GM04503 (cell line): ENCODE results near the gene LITAF.
"Not testable (repeated sequence)": the region's sequence is repeated elsewhere in the genome, so short reads cannot be mapped to it uniquely, and the experiment has no call there.

Experiments
- DNase-seq: peaks from one replicate; pipeline ENCODE4 v3.0.0-alpha.2; 2012; ENCODE audit warnings: low read depth

Gene LITAF

DNA sequence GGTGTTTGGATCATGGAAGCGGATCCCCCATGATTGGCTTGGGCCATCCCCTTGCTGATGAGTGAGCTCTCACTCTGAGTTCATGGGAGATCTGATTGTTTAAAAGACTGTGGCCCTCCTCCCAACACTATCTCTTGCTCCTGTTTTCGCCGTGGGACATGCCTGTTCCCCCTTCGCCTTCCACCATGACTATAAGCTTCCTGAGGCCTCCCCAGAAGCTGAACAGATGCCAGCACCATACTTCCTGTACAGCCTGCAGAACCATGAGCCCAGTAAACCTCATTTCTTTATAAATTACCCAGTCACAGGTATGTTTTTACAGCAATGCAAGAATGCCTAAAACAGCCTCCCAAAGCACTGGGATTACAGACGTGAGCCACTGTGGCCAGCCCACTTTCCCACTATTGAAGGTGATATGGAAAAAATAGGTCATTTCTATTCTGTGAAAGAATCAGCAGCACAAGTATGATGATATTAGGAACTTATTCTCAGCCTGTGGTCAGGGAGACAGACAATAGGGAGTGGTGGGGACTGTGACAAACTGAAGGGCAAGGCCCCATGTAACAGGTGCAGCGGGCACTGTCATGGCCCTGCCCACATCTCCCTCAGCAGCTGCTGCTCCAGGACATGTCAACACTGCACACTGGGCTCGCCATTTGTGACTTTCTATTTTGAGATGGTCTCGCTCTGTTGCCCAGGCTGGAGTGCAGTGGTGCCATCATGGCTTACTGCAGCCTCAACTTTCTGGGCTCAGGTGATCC is 33.7 kb upstream of the LITAF start:
- no peak for DNase-seq

DNA sequence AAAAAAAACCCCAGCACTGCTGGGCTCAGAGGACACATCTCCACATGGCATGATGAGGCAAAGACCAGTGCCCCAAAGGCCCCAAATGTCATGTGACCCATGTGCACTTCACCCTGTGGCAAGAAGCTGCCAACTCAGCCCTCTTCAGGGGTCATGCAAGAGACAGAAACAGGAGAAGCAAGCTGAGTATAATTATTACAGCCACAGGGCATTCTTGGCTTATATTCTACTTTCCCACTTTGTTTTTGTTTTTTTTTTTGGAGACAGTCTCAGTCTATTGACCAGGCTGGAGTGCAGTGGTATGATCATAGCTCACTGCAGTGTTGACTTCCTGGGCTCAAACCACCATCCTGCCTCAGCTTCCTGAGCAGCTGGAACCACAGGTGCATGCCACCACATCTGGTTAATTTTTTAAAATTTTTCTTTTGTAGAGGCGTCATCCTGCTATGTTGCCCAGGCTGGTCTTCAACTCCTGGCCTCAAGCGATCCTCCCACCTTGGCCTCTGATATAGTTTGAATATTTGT is 32.7 kb upstream of the LITAF start:
- DNase-seq = no peak

DNA sequence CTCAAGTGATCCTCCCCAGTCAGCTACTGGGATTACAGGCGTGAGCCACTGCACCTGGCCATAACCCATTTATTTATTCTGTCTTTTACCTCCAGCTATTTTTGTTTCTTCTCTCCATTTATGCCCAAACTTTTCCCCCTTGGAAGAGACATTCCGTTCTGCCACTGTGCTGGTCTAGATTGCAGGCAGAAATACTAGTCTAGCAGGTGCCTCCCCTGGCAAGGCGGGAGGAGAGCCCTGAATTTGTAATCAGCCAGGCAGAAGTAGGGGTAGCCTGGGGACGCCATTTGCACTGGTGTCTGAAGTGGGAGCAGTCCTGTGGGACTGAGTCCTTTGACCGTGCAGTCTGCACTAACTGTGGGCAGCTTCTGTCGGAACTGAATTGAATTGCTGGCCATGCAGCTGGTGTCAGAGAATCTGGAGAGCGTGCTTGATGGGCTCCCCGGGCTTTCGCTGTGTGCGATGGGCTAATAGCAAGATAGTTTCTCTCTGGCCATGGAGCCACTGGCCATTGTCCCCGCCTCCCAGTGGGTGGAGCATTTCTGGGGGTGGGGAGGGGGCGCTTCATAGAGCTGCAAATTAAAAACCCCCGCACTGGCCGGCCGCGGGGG is 31.5 kb upstream of the LITAF start:
- DNase-seq = no peak

DNA sequence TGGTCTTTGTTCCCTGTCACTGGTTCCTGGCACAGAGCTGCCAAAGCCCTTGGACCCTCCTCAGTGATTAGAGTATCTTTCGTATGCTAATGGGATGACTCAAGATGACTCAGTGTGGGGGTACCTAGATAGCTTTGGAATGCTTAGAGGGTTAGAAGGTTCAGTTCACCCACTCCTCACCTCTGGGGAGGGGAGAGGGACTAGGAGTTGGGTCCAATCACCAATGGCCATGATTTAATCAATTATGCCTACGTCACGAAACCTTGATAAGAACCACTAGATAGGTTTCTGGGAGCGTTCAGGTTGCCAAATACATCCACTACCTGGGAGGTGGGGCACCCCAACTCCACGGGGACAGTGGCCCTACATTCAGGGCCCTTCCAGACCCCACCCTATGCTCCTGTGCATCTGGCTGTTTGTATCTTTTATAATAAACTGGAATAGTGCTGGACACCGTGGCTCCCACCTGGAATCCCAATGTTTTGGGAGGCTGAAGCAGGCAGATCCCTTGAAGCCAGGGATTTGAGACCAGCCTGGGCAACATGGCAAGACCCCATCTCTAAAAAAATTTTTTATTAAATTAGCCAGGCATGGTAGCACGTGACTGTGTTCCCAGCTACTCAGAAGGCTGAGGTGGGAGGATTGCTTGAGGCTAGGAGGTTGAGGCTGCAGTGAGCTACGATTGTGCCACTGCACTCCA is 29.2 kb upstream of the LITAF start:
- no peak for DNase-seq

DNA sequence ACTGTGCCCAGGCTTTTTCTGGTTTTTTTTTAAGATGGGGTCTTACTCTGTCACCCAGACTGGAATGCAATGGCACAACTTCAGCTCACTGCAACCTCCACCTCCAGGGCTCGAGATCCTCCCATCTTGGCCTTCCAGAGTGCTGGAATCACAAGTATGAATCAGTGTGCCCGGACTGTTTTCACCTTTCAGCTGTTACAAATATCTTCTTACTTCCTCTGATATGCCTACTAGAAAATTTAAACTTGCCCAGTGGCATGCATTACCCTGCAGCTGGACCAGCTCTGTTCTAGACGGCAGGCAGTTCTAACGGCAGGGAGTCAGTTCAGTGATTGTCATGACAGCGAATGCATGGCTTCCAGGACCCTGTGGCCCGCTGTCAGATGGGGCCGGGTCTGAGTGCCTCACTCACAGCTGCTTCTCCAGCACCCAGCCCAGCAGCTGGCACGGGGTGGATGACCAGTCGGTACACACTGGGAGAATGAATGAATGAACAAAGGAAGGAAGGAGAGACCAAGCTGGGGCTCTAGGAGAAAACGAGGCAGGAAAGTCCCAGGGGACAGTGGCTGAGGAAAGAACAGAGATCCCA is 28.0 kb upstream of the LITAF start:
- no peak for DNase-seq

DNA sequence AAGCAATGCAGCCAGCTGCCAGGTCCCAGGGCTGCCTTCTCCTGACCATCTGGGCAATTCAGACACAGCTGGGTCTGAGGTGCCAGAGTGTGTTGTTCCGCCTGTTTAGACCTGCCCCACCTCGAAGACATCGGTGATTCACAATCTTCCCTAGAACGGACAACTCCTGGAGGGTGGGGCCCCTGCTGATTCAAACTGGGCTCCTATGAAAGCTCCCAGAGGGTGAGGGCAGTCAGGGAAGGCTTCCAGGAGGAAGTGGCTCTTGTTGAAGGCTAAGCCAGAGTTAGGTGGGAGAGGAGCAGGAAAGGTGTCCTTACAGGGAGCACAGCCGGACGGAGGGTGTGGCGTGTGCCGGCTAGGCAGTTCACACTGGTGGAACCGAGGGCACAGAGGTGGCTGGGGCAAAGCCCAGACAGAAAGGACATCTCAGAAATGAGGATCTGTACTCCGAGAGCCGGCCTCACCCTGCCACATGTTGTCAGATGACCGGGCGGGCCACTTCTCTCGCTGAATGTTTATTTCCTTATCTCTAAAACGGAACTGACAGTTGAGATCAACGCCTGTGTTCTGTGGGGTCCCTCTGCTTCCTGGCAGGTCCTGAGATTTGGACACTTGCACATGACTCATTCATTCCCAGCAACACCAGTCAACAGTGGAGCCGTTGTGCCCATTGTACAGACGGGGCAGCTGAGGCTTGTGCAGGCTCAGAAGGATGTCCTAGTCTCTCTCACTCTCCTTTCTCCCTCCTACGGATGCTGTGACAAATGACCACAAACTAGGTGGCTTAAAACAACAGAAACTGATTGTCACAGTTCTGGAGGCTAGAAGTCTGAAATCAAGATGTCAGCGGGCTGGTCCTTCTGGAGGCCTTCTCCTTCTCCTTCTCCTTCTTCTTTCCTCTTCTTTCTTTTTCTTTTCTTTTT is 26.9 kb upstream of the LITAF start:
- DNase-seq = no peak

DNA sequence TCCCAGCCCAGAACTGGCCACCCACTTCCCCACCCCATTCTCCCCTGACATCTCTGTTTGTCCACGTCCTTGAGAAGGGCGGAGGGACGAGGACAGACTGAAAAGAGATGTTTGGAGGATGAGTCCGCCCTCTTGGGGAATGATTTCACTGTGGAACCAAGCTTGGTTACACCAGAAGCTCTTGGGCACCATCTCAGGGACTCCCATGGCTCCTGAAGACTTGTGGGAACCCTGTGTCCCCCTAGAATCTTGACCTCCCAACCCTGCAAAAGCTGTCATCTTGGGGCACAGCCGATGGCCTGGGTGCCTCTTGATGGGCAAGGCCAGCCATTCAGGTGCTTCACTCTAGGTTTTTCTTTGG is 25.9 kb upstream of the LITAF start:
- no peak for DNase-seq

DNA sequence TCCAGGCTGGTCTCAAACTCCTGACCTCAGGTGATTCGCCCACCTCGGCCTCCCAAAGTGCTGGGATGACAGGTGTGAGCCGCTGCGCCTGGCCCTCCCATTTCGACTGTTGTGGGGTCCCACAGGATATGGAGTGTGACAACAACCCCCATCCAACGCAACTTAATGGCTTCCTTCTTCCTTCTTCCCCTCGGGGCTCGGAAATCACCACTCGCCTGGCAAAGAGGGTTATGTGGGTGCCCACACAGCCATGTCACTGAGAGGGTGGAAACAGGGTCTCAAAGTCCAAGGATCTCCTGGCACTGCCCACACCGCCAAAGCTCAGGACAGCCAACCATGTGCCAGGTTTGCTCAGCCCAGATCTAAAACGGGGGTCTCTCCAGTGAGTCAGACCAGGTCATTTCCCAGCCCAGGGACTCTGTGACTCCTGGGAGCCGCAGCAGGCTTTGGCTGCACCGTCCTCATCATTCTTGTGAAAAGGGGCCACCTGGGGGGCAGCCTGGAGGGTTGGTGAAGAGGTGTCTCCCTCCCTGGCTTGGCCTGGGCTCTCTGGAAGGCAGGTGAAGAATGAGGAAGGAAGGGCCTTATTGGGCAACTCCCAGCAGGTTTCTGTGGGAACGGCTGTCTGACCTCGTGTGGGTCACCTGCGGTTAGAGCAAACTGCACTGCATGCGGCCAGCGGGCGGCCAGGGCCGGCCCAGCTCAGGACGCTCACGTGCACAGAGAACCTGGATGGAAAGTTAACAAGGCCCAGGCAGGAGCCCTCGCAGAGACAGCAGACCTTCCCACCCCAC is 25.3 kb upstream of the LITAF start:
- DNase-seq = no peak

DNA sequence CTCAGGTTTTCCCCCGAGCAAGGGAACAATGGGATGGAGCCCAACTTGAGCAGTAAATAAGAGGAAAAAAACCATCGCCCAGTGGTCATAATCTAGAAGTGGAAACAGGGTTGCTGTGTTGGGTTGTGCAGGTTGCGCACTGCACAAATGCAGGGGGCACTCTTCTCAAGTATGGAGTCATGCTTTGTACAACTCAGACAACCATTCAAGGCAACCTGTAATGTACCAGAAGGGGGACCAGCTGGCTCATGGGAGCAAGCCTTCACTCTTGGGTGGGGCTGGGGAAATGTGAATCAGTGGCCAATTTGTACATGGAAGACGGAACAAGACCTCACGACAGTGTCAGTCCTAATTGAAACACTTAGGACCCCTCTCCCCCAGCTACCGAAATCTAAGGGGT is 23.9 kb upstream of the LITAF start:
- no peak for DNase-seq

DNA sequence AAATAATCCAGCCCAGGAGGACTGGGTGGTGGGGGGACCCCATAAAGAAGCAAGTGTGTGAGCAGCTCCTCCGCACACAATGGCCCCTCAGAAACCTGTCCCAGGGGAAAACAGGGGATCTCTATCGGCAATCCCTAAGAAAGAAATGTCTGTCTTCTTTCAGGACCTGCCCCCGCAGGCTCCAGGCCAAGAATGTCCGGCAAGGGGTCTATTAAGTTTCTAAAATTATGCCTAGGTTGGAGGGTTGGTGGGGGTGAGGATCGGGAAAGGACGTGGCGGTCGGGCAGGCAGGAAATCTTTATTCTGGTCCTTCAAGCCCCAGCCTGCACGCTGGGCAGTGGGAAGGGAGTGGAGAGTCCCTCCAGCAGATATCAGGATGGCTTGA is 23.4 kb upstream of the LITAF start:
- no peak for DNase-seq

DNA sequence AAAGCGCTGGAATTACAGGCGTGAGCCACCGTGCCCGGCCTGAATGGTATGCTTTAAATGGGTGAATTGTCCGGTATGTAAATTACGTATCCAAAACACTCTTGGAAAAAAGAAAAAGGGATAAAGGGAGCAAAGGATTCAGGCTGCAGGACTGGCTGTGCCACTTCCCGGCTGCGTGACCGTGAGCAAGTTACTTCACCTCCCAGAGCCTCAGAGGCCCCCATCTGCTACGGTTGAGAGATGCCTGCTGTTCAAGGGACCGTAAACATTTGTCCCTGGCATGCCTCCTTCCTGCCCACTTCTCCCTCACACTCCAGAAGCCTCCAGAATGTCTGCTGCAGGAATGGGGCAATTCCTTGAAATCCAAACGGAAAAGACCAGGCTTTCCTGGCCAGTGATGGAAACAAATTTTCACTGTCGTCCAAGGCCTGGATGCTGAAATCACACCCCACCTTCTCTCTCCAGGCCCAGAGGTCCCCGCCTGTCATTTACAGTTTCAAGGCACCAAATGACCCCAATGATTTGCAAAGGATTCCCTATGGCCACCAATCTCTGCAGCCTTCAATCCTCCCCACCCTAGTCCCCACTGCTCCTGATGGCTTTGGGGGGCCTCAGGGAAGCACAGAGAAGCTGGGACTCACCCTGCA is 22.9 kb upstream of the LITAF start:
- no peak for DNase-seq

DNA sequence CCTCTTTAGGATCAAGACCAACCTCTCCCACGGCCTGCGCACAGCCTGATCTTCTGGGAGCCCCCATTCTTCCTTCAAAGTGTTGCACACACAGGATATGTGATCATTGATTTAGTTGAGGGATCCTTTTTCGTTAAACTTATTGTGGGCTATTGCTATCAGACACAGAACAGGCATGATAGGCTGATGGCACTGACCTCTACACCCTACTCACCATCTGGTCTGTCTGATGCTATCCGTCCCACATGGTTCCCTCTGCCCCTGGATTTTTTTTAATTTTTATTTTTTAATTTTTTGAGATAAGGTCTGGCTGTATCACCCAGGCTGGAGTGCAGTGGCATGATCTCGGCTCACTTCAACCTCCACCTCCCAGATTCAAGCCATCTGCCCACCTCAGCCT is 19.2 kb upstream of the LITAF start:
- no peak for DNase-seq

DNA sequence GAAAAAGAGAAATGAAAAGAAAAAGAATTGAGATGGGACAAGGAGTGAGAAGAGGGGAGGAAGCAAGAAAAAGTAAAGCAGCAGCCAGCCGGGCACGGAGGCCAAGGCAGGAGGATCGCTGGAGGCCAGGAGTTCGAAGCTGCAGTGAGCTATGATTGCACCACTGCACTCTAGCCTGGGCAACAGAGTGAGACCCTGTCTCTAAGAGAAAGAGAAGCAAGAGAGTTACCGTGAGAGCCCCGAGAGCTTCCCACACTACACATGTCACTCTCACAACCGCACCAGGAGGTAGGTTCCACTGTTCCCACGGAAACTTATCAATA is 18.8 kb upstream of the LITAF start:
- no peak for DNase-seq

DNA sequence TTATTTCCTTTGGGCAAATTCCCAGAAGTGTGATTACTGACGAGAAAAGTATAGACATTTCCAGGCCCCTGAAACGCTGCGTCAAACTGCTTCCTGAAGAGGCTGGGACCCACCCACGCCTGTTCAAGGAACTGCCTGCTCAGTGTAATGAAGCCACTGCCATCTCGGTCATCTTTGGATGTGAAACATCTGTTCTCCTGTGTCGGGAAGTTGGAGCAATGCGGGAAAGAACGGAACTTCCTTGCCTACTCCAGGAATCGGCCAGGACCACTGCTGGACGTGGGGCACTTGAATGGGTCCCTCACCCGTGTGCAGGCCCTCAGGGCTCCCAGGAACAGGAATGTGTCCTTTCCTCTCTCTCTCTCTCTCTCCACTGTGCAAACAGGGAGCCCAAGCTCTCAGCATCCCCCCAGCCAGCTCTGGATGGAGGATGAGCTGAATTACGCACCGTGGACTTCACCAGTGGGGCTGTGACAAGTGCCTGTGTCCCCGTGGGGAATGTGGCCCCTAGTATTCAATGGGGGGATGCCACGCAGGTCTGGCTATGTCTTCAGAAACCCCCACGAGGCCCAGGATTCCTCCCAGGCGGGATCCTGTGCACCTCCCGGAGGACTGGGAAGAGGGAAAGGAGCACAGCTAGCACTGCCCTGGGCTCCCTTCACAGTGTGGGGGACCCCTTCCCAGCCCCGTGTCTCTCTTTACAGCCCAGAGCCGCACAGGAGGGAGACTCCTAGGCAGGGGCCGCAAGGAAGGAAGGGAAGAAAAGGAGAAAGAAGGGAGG is 18.3 kb upstream of the LITAF start:
- no peak for DNase-seq

DNA sequence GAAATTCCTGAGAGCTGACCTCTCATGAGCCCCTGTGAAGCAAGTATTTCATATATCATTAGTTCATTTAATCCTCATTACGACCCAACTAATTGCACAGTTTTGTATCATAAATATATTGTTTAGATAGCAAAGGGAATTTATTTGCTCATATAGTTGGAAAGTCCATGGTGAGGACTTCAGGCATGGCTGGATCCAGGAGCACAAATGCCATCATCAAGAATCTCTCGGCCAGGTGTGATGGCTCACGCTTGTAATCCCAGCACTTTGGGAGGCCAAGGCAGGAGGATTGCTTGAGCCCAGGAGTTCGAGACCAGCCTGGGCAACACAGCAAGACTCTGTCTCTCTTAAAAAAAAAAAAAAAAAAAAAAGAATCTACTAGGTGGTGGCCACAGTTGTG is 17.6 kb upstream of the LITAF start:
- not testable (repeated sequence) for DNase-seq

DNA sequence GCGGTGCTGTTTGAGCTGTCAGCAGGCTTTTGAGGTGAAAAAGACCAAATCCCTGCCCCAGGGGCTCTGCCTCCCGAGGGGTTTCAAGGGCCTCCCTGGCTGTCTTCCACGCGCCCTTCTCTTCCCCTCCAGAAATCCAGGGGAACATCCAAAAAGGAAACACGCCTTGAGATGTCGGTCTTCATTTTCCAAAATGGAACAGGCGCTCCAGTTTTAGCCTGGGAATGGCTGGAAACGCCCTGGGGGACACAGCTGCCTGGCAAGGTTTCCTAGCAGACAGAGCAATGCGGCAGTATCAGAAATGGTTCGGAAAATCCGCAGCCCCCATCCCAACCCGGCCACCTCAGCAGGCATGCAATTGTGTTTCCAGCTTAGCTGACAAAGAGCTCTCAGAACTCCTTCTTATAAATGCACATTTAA is 16.6 kb upstream of the LITAF start:
- no peak for DNase-seq

DNA sequence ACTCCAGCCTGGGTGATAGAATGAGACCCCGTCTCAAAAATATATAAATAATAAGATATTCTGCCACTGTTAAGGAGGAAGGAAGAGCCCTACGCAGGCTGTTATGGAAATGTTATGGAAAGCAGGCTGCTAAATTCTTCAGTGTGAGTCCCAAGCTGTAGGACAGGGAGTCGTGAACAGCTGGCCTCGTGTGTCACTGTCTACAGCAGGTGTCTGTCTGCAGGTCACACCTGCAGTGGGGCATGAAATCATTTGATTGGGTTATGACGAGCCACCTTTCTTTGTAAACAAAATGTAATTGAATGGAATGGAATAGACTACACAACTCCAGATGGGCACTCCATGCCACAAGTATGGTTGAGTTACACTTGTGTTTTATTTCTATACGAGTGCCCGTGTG is 15.6 kb upstream of the LITAF start:
- no peak for DNase-seq

DNA sequence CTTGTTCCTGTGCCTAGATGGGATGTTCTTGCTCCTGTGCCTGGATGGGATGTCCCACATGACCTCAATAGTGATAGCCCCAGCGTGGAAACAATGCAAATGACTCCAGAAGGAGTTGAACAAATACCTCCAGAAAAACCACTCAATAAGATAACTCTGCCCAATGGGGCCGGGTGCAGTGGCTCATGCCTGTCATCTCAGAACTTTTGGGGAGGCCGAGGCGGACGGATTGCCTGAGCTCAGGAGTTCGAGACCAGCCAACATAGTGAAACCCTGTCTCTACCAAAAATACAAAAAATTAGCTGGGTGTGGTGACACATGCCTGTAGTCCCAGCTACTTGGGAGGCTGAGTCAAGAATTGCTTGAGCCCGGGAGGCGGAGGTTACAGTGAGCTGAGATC is 15.2 kb upstream of the LITAF start:
- no peak for DNase-seq

DNA sequence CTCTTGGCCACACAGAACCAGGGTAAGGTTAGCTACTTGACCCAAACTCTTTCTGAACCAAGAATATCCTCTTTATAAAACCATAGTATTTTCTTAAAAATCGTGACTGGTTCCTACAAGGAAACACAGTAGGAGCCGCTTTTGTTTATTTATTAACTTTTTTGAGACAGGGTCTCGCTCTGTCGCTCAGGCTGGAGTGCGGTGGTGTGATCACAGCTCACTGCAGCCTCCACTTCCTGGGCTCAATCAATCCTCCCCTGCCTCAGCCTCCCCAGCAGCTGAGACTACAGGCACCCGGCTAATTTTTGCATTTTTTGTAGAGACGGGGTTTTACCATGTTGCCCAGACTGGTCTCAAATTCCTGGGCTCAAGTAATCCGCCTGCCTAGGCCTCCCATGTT is 14.7 kb upstream of the LITAF start:
- no peak for DNase-seq

DNA sequence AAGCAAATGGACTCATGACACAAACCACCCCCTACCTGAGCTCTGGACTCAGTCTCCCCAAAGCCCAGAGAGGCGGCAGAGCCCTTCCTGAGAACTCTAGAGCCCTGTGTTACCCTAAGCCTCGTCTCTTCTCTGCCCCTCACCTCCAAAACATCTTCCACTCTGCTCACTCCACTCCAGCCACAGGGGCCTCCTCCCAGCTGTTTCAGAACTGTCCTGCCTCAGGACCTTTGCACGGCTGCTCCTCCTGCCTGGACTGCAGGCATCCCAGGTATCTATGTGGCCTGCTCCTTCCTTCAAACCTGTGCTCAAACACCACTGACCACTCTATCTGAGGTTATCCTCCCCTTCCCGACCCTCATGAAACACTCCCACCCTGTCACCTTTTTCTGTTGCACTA is 12.9 kb upstream of the LITAF start:
- DNase-seq = no peak
